Activated B cell treated with CpG ODN at 0.5 μM for 24 hours (primary cell): ENCODE results near the gene PPP2R5E. TPM values are rescaled to one million over a fixed set of nuclear protein-coding genes. Genes with fewer than 3 reads are reported as not detected.

Source experiments
- ATAC-seq: fragments of 200-7000 bp; cut with Tn5 transposase; one replicate; pipeline ENCODE4 v1.10.0; 2021; ENCODE audit warnings: low read depth, mild to moderate bottlenecking, moderate library complexity
- CTCF ChIA-PET: fragments of 350-600 bp; sonication (Branson Sonifier 250); formaldehyde crosslinking; loops from one replicate; lab custom pipeline; 2021; ENCODE audit warnings: antibody characterized with exemption; lab: Charles Lee
- POLR2A ChIA-PET: fragments of 350-600 bp; sonication (Branson Sonifier 250); formaldehyde crosslinking; loops from one replicate; lab custom pipeline; 2021; ENCODE audit warnings: antibody characterized with exemption; lab: Charles Lee
- DNase-seq: peaks from one replicate; pipeline ENCODE4 v3.0.0; 2022
- H3K27ac Mint-ChIP-seq: one replicate; pipeline ENCODE4 v1.8.0; 2020; ENCODE audit warnings: mixed read lengths
- H3K27me3 Mint-ChIP-seq: one replicate; pipeline ENCODE4 v1.8.0; 2021; ENCODE audit warnings: mixed read lengths
- H3K36me3 Mint-ChIP-seq: one replicate; pipeline ENCODE4 v1.8.0; 2021; ENCODE audit warnings: low read depth, mixed read lengths
- H3K4me1 Mint-ChIP-seq: one replicate; pipeline ENCODE4 v1.8.0; 2021; ENCODE audit warnings: mixed read lengths
- H3K4me3 Mint-ChIP-seq: one replicate; pipeline ENCODE4 v1.8.0; 2020; ENCODE audit warnings: mild to moderate bottlenecking, mixed read lengths
- H3K9me3 Mint-ChIP-seq: one replicate; pipeline ENCODE4 v1.8.0; 2020; ENCODE audit warnings: mixed read lengths
- intact Hi-C: fragments of 100-400 bp; cut with micrococcal nuclease; formaldehyde crosslinking; loops from one replicate; pipeline ENCODE4 v1.15.1; 2024
- total RNA-seq: library from RNA; stranded (reverse); gene quantifications from 2 replicates; pipeline ENCODE4 v1.2.3, GENCODE V29; 2022
- TF ChIP-seq, protein P1 (sequence below): fragments of 200-600 bp; IDR thresholded peaks from one replicate; pipeline ENCODE4 v1.8.0; 2022; ENCODE audit warnings: antibody characterized with exemption, mild to moderate bottlenecking

Gene PPP2R5E
- total RNA-seq, 1 donor from 2014 or later: 44.8 TPM

DNA sequence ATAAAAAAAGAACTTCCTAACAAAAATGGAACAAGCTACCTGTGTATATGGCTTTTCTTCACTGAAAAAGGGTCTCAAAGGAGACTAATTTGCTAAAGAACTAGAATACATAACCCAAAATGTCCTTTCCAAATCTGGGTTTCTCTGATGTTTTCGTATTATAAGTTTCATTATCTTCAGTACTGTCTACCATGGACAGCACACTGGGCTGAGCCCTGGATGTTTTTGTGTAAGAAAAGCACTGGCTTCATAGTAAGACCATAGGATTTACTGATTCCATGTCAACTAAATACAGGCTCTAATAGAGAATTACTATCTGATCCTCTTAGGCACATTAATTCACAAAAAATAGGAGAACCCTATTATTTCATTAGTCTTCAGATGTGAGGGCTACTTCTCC is 130.2 kb downstream of the PPP2R5E start:
- intact Hi-C loops: no loop called here
- no peak overlapping the region for H3K4me3 Mint-ChIP-seq
- no peaks in the 10 kb centered on the region for H3K9me3 Mint-ChIP-seq
- no peaks in the 10 kb centered on the region for H3K4me1 Mint-ChIP-seq
- peaks cover 51% of the 10 kb centered on the region for H3K36me3 Mint-ChIP-seq
- no peaks in the 10 kb centered on the region for H3K27me3 Mint-ChIP-seq
- DNase-seq (no peak), ATAC-seq (no peak)
- ChIA-PET CTCF (no interaction called here), POLR2A (no interaction called here)
- H3K27ac Mint-ChIP-seq: no peak overlapping the region
- TF ChIP-seq, protein P1, sequence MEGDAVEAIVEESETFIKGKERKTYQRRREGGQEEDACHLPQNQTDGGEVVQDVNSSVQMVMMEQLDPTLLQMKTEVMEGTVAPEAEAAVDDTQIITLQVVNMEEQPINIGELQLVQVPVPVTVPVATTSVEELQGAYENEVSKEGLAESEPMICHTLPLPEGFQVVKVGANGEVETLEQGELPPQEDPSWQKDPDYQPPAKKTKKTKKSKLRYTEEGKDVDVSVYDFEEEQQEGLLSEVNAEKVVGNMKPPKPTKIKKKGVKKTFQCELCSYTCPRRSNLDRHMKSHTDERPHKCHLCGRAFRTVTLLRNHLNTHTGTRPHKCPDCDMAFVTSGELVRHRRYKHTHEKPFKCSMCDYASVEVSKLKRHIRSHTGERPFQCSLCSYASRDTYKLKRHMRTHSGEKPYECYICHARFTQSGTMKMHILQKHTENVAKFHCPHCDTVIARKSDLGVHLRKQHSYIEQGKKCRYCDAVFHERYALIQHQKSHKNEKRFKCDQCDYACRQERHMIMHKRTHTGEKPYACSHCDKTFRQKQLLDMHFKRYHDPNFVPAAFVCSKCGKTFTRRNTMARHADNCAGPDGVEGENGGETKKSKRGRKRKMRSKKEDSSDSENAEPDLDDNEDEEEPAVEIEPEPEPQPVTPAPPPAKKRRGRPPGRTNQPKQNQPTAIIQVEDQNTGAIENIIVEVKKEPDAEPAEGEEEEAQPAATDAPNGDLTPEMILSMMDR: no peak

DNA sequence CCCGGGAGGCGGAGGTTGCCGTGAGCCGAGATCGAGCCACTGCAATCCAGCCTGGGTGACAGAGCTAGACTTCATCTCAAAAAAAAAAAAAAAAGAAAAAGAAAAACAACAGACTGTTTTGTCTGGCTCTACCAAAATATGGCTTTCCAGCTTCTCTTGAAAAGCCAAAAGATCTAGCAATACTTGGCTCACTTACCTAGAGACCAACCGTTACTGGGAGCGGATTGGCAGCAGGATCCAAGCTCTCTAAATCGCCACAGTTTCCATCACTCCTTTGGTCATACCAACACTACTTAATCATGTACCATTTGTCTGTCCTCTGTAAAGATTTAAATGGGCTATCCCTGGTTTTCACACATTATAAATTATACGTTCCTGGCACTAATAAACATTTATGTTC is 136.8 kb downstream of the PPP2R5E start:
- CTCF ChIA-PET: no interaction called here
- no peak overlapping the region for H3K4me3 Mint-ChIP-seq

DNA sequence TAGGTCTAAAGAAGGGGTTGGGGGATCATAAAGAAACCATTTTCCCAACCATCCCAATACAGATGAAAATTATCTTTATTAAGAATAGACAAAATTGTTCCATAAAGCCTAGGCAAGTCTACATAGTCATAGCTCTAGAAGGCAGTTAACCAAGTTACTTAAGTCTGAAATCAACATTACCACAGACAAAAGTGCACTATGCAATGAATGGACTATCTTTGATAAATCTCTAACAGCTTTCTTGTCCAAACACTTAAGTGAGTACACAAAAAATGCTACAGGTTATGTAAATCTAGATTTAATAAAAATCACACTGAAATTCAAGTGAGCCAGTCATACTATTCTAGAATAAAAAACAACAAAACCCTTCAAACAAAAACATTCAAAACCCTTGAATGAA is 137.5 kb downstream of the PPP2R5E start:
- ChIA-PET POLR2A (no interaction called here), CTCF (no interaction called here)
- H3K4me3 Mint-ChIP-seq: no peak overlapping the region
- H3K9me3 Mint-ChIP-seq: no peaks in the 10 kb centered on the region
- no peak overlapping the region for H3K27ac Mint-ChIP-seq
- DNase-seq (no peak), ATAC-seq (no peak)
- peaks cover 55% of the 10 kb centered on the region for H3K36me3 Mint-ChIP-seq
- H3K27me3 Mint-ChIP-seq: no peaks in the 10 kb centered on the region
- intact Hi-C loops: no loop called here
- TF ChIP-seq, protein P1: no peak
- H3K4me1 Mint-ChIP-seq: no peaks in the 10 kb centered on the region

More for the DNA sequence above, 136.8 kb downstream of the PPP2R5E start:
- Mint-ChIP-seq H3K36me3 (peaks cover 57% of the 10 kb centered on the region), H3K4me1 (no peaks in the 10 kb centered on the region), H3K27ac (no peak overlapping the region), H3K9me3 (no peaks in the 10 kb centered on the region), H3K27me3 (no peaks in the 10 kb centered on the region)
- intact Hi-C loops: no loop called here
- TF ChIP-seq, protein P1: no peak
- ATAC-seq: no peak
- POLR2A ChIA-PET: no interaction called here
- DNase-seq: no peak

DNA sequence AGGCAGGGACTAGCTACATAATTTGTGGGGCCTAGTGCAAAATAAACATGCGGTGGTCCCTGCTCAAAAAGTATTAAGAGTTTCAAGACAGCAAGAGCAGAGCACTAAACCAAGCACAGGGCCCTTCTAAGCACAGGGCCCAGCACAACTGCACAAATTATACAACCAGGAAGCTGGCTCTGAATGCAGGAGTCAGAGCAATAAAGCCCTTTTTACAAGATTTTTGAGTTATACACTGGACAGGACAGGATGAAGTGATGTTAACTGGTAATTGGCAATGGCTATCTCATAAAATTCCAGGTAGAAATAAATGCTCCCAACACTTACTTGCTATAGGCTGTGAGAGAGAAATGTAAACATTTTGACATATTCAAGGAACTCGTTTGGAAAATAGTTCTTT is 138.3 kb downstream of the PPP2R5E start:
- TF ChIP-seq, protein P1: no peak
- Mint-ChIP-seq H3K9me3 (no peaks in the 10 kb centered on the region), H3K27me3 (no peaks in the 10 kb centered on the region), H3K4me3 (no peak overlapping the region), H3K4me1 (no peaks in the 10 kb centered on the region), H3K36me3 (peaks cover 54% of the 10 kb centered on the region), H3K27ac (no peak overlapping the region)
- ChIA-PET POLR2A (interaction anchor here (0.6 kb wide), 1 partner anchor 28 kb away, joined by 3 read pairs; no protein-coding TSS in a partner anchor), CTCF (no interaction called here)
- DNase-seq (no peak), ATAC-seq (no peak)
- intact Hi-C loops: no loop called here

DNA sequence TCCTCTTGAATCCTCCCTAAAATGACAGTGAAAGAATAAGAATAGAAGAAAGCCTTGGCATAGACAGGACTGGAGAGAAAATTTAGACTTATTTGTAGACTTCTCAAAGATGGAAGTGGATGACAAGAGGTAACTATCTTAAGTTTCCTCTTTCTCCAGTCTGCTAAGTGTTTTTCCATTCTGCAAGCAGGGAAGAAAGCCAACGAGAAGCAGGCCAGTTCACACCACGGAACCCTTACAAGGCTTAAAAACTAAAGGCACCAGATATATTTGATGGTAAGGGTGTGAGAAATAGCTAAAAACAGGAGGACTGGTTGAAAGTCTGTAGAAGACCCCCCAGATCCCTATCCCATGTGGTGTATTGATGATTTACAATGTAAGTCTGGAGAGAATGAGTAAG is 141.5 kb downstream of the PPP2R5E start:
- ATAC-seq: no peak
- TF ChIP-seq, protein P1: no peak
- intact Hi-C loops: no loop called here
- Mint-ChIP-seq H3K4me1 (no peaks in the 10 kb centered on the region), H3K27ac (no peak overlapping the region), H3K27me3 (no peaks in the 10 kb centered on the region), H3K4me3 (no peak overlapping the region), H3K9me3 (peaks cover 4% of the 10 kb centered on the region), H3K36me3 (peaks cover 58% of the 10 kb centered on the region)
- ChIA-PET POLR2A (no interaction called here), CTCF (no interaction called here)
- no peak for DNase-seq
